ENCODE data around the gene HES3.

- TF ChIP-seq PML (IDR thresholded peaks at IDR 0.05; ENCODE audit: low read length), result no peak
- TF ChIP-seq FOXM1 (IDR thresholded peaks at IDR 0.05; ENCODE audit: low read depth, low read length), result no peak
- TF ChIP-seq ETV6 (conservative IDR thresholded peaks at IDR 0.05 in 1 of 2, IDR thresholded peaks at IDR 0.05 in 1 of 2; ENCODE audit: borderline replicate concordance in 1 of 2, low read depth in 1 of 2), result no peak
- no peak for TF ChIP-seq BCL11A (IDR thresholded peaks at IDR 0.05; ENCODE audit: low read depth, low read length)
- TF ChIP-seq CTCF (IDR thresholded peaks at IDR 0.05 in 2 of 3, conservative IDR thresholded peaks at IDR 0.05 in 1 of 3; ENCODE audit: control insufficient read depth in 2 of 3, extremely low read depth in 1 of 3, insufficient read depth in 1 of 3, low read depth in 3 of 3, low read length in 3 of 3), result no peak
- no peak for TF ChIP-seq HDAC6 (IDR thresholded peaks at IDR 0.05; ENCODE audit: unreplicated experiment)
These were observed 35.8 kb downstream of the HES3 start for GRCh38 chr1:6279613-6280383.

Data from GM12878 (cell line).